ENCODE data around the gene NELFE. TPM values are rescaled to one million over a fixed set of nuclear protein-coding genes. Genes with fewer than 3 reads are reported as not detected.

The NELFE gene
- total and polyA plus RNA-seq, 2 of the 13 experiments (the other 11 are each of a cell fraction or from before 2014, with no cell fraction given), result 51.3 to 69.8 TPM

GRCh38 chr6:31927242-31927862 lies 31.4 kb downstream of the NELFE start, which contains the start of gene C2 (continued):
- TF ChIP-seq ZBTB2 (CRISPR knock-in tag; IDR thresholded peaks at IDR 0.05; ENCODE audit: low read depth), result peak; percentile 70; the same call in 1 of the 2 replicates
- peak; percentile 98 for TF ChIP-seq BHLHE40 (IDR thresholded peaks at IDR 0.05; ENCODE audit: low read length)
- no peak; the same call in 1 of the 2 replicates for TF ChIP-seq NFKB2 (CRISPR knock-in tag; IDR thresholded peaks at IDR 0.05; ENCODE audit: borderline replicate concordance)
- no peak for TF ChIP-seq NFYB (CRISPR knock-in tag; IDR thresholded peaks at IDR 0.05)
- TF ChIP-seq EHMT2 (IDR thresholded peaks at IDR 0.05; ENCODE audit: borderline replicate concordance, low read depth, low read length), result peak; percentile 50; the same call in 1 of the 2 replicates
- TF ChIP-seq ZNF563 (CRISPR knock-in tag; IDR thresholded peaks at IDR 0.05), result 0 out of 2 replicates have a peak, but pooled peaks have one; percentile 40
- TF ChIP-seq CEBPZ (IDR thresholded peaks at IDR 0.05; ENCODE audit: low read length), result no peak
- no peak for TF ChIP-seq DMTF1 (CRISPR knock-in tag; IDR thresholded peaks at IDR 0.05)
- no peak for TF ChIP-seq SNAI1 (CRISPR knock-in tag; IDR thresholded peaks at IDR 0.05; ENCODE audit: borderline replicate concordance)
- TF ChIP-seq PLRG1 (conservative IDR thresholded peaks at IDR 0.05), result no peak
- TF ChIP-seq PITX1 (CRISPR knock-in tag; IDR thresholded peaks at IDR 0.05), result peak; percentile 77; the same call in 1 of the 2 replicates
- no peak for TF ChIP-seq AKNA (CRISPR knock-in tag; IDR thresholded peaks at IDR 0.05; ENCODE audit: borderline replicate concordance)
- TF ChIP-seq HNRNPLL (IDR thresholded peaks at IDR 0.05; ENCODE audit: low read depth, low read length, poor library complexity, severe bottlenecking), result no peak
- peak; percentile 100 for TF ChIP-seq SALL1 (CRISPR knock-in tag; IDR thresholded peaks at IDR 0.05)
- peak; percentile 82; the same call in 1 of the 2 replicates for TF ChIP-seq FOXK2 (IDR thresholded peaks at IDR 0.05)
- peak; percentile 23; the same call in 1 of the 2 replicates for TF ChIP-seq RFX3 (CRISPR knock-in tag; IDR thresholded peaks at IDR 0.05)
